GM23248 (cell line): Measurements from ENCODE around the gene GPM6B.

Experiments used
- EZH2 ChIP-seq: fragments of 200-600 bp; sonication (generic); IDR thresholded peaks from 2 replicates; pipeline ENCODE4 v1.6.1; 2018; ENCODE audit warnings: antibody characterized with exemption, mild to moderate bottlenecking; ENCODE audit not compliant: insufficient read depth, poor library complexity, severe bottlenecking
- EZH2phosphoT487 ChIP-seq: fragments of 200-600 bp; sonication (generic); IDR thresholded peaks from 2 replicates; pipeline ENCODE4 v1.6.1; 2018; ENCODE audit warnings: antibody characterized with exemption, moderate library complexity, mild to moderate bottlenecking, low read depth; ENCODE audit not compliant: insufficient read depth

DNA sequence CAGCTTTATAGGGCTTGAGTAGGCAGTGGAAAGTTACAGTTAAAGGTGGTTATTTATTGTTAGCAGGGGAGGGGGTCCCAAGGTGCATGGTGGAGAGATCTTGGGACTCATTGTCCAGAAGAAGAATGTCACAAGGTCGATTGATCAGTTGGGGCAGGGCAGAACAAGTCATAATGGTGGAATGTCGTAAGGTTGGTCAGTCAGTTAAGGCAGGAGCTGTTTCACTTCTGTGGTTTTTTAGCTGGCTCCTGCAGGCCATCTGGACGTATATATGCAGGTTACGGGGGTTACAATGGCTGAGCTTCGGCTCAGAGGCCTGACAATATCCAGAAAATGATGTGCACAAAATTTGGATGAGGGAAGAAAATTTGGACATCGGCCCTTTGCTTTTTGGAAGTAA is 75.2 kb downstream of the GPM6B start:
- TF ChIP-seq EZH2 (no peak), EZH2phosphoT487 (no peak)
